Activated CD8-positive, alpha-beta T cell treated with anti-CD3 and anti-CD28 coated beads, Interleukin-2, amount 10 ng/mL, durations not matched to agents 7 days and 5 days (primary cell): ENCODE results near the gene OSBP2. TPM values are rescaled to one million over a fixed set of nuclear protein-coding genes. Genes with fewer than 3 reads are reported as not detected.

Experiments
- ATAC-seq: fragments of 150-1000 bp; cut with Tn5 transposase; one replicate; pipeline ENCODE4 v1.10.0; 2021; ENCODE audit warnings: moderate library complexity
- CTCF ChIA-PET: fragments of 350-600 bp; sonication (Branson Sonifier 250); formaldehyde crosslinking; loops from one replicate; lab custom pipeline; 2021; ENCODE audit warnings: antibody characterized with exemption; lab: Charles Lee
- POLR2A ChIA-PET: fragments of 350-600 bp; sonication (Branson Sonifier 250); formaldehyde crosslinking; loops from one replicate; lab custom pipeline; 2021; ENCODE audit warnings: antibody characterized with exemption; lab: Charles Lee
- DNase-seq: peaks from one replicate; pipeline ENCODE4 v3.0.0-alpha.2; 2020
- H3K27ac Mint-ChIP-seq: one replicate; pipeline ENCODE4 v1.8.0; 2021; ENCODE audit warnings: mild to moderate bottlenecking, mixed read lengths
- H3K27me3 Mint-ChIP-seq: one replicate; pipeline ENCODE4 v1.8.0; 2021; ENCODE audit warnings: low read depth, mixed read lengths
- H3K36me3 Mint-ChIP-seq: one replicate; pipeline ENCODE4 v1.8.0; 2021; ENCODE audit warnings: low read depth, mixed read lengths
- H3K4me1 Mint-ChIP-seq: one replicate; pipeline ENCODE4 v1.8.0; 2021; ENCODE audit warnings: low read depth, mixed read lengths
- H3K4me3 Mint-ChIP-seq: one replicate; pipeline ENCODE4 v1.8.0; 2021; ENCODE audit warnings: mild to moderate bottlenecking, mixed read lengths
- H3K9me3 Mint-ChIP-seq: one replicate; pipeline ENCODE4 v1.8.0; 2022; ENCODE audit warnings: mixed read lengths; ENCODE audit not compliant: insufficient read depth
- total RNA-seq, 2 experiments: library from RNA; stranded (reverse); gene quantifications; one replicate each; pipeline ENCODE4 v1.2.3, GENCODE V29; 2021

OSBP2 gene
- total RNA-seq, 2 experiments from 2014 or later, result 0.42 to 0.55 TPM

DNA sequence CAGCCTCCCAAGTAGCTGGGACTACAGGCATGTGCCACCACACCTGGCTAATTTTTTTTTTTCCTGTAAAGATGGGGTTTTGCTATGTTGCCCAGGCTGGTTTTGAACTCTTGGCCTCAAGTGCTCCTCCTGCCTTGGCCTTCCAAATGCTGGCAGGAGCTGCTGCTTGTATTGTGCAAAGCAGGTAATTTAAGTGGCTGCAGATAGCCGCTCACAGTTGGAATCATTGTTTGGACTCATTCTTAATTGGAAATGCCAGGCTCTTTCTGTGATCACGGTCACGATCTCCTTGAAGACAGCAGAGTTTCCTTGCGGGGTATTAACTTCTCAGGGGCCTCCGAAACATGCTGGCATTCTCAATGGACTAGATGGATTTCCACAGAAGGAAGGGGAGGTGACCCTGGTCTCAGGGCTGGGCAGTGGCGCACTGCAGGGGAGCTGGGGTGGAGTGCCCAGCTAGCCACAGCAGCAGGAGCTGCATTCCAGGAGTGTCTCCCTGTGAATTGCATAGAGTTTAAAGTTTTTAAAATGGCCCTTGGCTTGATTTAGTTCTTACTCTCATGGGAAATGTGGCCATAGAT lies 137.8 kb downstream of the OSBP2 start:
- Mint-ChIP-seq H3K9me3 (no peaks in the 10 kb centered on the region), H3K36me3 (no peaks in the 10 kb centered on the region), H3K4me3 (no peak overlapping the region), H3K4me1 (no peaks in the 10 kb centered on the region), H3K27me3 (peaks cover 13% of the 10 kb centered on the region), H3K27ac (no peak overlapping the region)
- no peak for DNase-seq
- ChIA-PET CTCF (no interaction called here), POLR2A (no interaction called here)
- no peak for ATAC-seq

DNA sequence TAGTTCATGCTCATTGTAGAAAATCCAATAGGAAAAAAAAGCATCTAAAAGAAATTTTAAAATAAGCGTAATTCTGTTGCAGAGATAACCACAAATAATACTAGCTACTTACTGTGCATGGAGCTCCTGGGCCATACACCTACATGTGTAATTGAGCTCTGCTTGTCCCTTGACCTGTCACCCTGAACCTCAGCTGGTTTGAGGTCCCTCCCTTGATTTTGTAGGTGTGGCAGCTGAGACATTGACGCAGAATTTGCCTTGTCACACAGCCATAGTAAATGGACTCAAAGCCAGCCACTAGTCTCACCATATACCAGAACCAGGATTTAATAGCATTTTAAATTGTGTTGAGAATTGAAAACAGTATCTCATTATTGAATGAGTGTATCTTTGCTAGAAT lies 138.6 kb downstream of the OSBP2 start:
- ChIA-PET CTCF (no interaction called here), POLR2A (no interaction called here)
- no peaks in the 10 kb centered on the region for H3K4me1 Mint-ChIP-seq
- H3K36me3 Mint-ChIP-seq, result no peaks in the 10 kb centered on the region
- no peak overlapping the region for H3K4me3 Mint-ChIP-seq
- no peak overlapping the region for H3K27ac Mint-ChIP-seq
- no peak for DNase-seq
- peaks cover 12% of the 10 kb centered on the region for H3K27me3 Mint-ChIP-seq
- no peaks in the 10 kb centered on the region for H3K9me3 Mint-ChIP-seq
- ATAC-seq, result no peak

DNA sequence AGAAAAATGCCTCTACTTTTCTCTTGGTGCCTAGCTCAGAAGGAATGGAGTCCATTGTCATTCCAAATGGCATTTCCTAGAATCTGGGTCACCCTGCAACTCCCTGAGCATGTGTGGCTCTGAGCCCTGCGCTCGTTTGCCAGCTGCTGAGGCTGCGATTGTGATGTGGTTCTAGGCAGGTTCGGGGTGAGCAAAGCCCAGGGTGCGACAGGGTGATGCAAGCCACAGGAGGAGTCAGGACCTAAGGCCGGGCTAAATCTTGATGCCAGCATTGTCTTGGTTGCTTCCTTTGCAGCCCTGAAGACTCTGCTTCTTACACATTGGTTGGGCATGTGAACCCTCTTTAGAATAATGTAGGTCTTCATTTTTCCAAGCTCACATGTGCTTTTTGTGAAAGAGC lies 142.9 kb downstream of the OSBP2 start:
- peaks cover 10% of the 10 kb centered on the region for H3K27me3 Mint-ChIP-seq
- ChIA-PET POLR2A (no interaction called here), CTCF (no interaction called here)

DNA sequence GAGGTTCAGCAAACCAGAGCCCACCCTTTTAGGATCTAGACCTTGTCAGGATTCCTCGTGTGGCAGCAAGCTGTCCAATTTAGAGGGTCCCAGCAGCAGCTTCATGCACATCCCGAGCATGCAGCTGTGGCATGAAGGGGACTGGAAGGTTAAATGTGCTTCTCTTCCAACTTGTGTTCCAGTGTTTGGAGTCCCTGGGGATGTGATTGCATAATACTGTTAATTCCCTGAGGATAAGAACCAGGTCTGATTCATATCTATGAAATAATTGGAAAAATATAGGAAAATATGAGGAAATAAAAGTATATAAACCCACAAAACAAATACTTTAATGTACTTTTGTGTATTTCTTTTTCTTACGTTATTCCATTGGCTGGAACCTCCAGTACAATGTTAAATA lies 143.4 kb downstream of the OSBP2 start:
- Mint-ChIP-seq H3K4me3 (no peak overlapping the region), H3K9me3 (no peaks in the 10 kb centered on the region), H3K27me3 (peaks cover 10% of the 10 kb centered on the region), H3K27ac (no peak overlapping the region), H3K4me1 (no peaks in the 10 kb centered on the region), H3K36me3 (no peaks in the 10 kb centered on the region)
- DNase-seq (no peak), ATAC-seq (no peak)
- ChIA-PET POLR2A (no interaction called here), CTCF (no interaction called here)

More for the DNA sequence above, 142.9 kb downstream of the OSBP2 start:
- no peak overlapping the region for H3K27ac Mint-ChIP-seq
- no peaks in the 10 kb centered on the region for H3K36me3 Mint-ChIP-seq
- no peak for DNase-seq
- ATAC-seq, result no peak
- H3K4me3 Mint-ChIP-seq, result no peak overlapping the region
- H3K9me3 Mint-ChIP-seq, result no peaks in the 10 kb centered on the region
- no peaks in the 10 kb centered on the region for H3K4me1 Mint-ChIP-seq

DNA sequence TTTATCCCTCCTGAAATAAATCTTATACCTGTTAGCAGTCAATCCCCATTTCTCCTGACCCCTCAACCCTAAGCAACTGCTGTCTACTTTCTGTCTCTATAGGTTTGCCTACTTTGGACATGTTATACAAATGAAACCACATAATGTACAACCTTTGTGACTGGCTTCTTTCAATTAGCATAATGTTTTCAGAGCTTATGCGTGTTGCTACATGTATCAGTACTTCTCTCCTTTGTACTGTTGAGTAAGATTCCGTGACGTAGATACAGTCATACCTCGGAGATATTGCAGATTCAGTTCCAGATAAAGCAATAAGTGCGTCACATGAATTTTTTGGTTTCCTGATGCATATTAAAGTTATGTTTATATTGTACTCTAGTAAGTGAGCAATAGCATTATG lies 146.6 kb downstream of the OSBP2 start:
- ChIA-PET POLR2A (no interaction called here), CTCF (no interaction called here)
- H3K27me3 Mint-ChIP-seq, result peaks cover 3% of the 10 kb centered on the region
- H3K4me1 Mint-ChIP-seq, result no peaks in the 10 kb centered on the region
- H3K4me3 Mint-ChIP-seq, result no peak overlapping the region
- H3K36me3 Mint-ChIP-seq, result no peaks in the 10 kb centered on the region
- no peaks in the 10 kb centered on the region for H3K9me3 Mint-ChIP-seq
- no peak overlapping the region for H3K27ac Mint-ChIP-seq
- no peak for DNase-seq
- no peak for ATAC-seq

DNA sequence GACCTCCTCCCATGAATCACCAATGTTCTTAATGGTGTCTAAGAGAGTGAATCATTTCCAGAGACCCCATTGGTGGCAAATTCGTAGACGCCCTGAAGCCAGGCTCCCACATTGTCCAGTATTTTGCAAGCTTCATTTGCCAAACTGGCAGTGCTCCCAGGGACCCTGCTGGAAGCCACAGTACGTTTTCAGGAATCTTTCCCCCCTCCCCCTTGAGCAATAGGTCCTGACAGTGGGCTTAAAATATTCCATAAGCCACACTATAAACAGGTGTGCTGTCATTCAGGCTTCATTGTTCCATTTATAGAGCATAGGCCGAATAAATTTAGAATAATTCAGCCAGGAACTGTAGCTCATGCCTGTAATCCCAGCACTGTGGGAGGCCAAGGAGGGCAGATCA lies 148.6 kb downstream of the OSBP2 start:
- CTCF ChIA-PET, result no interaction called here
- ATAC-seq, result no peak
- POLR2A ChIA-PET, result no interaction called here
- Mint-ChIP-seq H3K9me3 (no peaks in the 10 kb centered on the region), H3K36me3 (no peaks in the 10 kb centered on the region), H3K27me3 (peaks cover 3% of the 10 kb centered on the region), H3K4me3 (no peak overlapping the region), H3K27ac (no peak overlapping the region), H3K4me1 (no peaks in the 10 kb centered on the region)
- no peak for DNase-seq

DNA sequence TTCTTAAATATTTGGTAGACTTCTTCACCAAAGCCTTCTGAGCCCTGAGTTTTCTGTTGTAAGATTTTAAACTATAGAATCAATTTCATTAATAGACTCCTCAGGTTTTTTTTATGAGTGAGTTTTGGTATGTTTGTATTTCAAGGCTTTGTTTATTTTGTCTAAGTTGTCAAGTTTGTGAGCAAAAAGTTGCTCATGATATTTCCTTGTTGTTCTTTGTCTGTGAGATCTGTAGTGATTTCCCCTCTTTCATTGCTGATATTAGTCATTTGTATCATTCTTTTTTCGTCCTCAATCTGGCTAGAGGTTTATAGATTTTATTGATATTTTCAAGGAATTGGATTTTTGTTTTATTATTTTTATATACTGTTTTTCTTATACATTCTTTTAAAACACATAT lies 152.9 kb downstream of the OSBP2 start:
- Mint-ChIP-seq H3K27me3 (peaks cover 3% of the 10 kb centered on the region), H3K4me3 (no peak overlapping the region), H3K9me3 (peaks cover under 1% of the 10 kb centered on the region), H3K4me1 (no peaks in the 10 kb centered on the region), H3K27ac (no peak overlapping the region), H3K36me3 (no peaks in the 10 kb centered on the region)
- DNase-seq (no peak), ATAC-seq (no peak)
- ChIA-PET POLR2A (no interaction called here), CTCF (no interaction called here)

DNA sequence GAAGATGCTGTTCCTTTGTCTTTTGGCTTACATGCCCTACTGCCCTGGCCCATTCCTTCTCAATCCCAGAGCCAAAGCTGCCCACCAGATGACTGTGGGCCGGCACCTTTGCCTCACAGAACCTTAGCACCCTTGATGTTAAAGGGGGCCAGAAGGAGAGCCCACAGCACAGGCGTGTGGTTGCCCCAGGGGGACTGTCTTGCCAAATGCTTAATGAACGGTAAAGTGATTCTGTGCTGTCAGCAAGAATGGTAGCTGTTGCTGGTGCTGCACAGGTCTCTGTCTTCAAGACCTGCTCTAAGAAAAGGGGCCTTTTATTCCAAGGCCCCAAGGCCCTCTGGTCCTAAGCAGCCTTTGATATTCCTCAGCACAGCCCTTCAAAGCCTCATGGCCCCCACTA lies 160.6 kb downstream of the OSBP2 start:
- no peak for DNase-seq
- Mint-ChIP-seq H3K27ac (no peak overlapping the region), H3K4me1 (no peaks in the 10 kb centered on the region), H3K9me3 (peaks cover 8% of the 10 kb centered on the region), H3K27me3 (peaks cover 5% of the 10 kb centered on the region), H3K36me3 (no peaks in the 10 kb centered on the region), H3K4me3 (no peak overlapping the region)
- no peak for ATAC-seq
- CTCF ChIA-PET, result no interaction called here
- POLR2A ChIA-PET, result no interaction called here

DNA sequence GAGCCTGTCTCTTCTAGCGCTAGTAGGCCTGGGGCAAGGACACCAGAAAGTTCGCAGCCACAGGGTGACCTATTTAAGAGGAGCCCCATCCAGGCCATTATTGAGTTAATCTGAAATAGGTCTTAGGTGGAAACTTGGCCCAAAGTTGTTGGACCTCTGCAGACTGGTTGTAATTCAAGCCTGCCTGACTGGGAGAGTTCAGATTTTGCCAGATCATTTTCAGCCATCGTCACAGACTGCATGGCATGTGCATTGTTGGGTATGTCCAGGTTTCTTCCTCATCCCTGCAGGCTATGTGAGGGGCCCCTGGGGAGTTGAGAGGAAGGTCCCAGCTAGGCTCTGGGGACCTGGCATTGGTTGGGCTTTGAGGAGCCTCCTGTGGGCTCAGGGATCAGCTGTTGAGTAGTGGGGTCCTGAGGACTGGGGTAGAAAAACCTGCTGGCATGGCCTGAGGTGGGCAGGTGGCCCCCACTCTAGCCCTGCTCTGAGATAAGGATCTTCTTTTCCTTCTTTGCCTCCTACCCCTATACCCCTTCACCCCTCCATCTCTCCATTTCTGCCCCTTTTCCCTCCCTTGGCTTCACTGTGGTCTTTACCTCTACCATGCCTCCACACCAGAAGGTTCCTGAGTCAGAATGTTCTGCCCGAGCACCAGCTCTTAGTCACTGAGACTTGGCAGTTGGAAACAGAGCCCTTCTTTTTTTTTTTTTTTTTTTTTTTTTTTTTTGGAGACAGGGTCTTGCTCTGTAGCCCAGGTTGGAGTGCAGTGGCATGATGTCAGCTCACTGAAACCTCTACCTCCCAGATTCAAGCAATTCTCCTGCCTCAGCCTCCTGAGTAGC lies 161.2 kb downstream of the OSBP2 start:
- Mint-ChIP-seq H3K36me3 (no peaks in the 10 kb centered on the region), H3K4me3 (no peak overlapping the region), H3K4me1 (no peaks in the 10 kb centered on the region), H3K9me3 (peaks cover 8% of the 10 kb centered on the region), H3K27me3 (peaks cover 5% of the 10 kb centered on the region), H3K27ac (no peak overlapping the region)
- DNase-seq (no peak), ATAC-seq (no peak)
- ChIA-PET CTCF (no interaction called here), POLR2A (no interaction called here)

DNA sequence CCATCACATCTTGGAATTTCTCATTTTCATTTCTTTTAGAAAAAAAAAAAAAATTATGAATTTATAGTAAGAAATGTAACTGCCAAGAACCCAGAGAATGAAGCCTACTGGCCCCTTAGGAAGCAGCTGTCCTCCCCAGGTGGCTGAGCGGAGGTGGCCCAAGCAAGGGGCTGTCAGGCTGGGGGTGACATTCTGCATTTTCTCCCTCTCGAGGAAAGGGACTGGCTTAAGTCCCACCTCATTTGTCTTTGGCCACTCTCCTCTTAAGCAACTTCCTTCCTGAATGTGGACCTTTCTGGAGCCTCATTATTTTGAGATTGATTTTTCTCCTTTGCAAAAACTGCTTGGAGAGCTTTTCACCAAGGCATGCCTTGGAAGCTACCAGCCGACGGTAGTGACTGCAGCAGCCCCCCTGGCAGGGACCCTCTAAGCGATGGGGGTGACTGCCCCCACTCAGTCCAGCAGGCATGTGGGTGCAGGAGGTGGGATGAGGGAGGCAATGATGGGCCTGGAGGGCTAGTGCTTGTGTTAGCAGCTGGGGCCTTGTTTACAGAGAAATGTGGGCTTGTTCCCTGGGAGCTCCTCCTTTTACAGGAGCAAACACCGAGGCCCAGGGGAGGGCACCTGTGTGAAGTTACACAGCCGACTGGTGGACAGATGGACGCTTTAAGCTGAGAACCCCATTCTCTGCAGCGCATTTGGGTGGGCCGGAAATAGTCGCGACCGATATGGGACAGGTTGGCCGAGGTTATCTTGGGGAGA lies 162.2 kb downstream of the OSBP2 start:
- ChIA-PET CTCF (no interaction called here), POLR2A (interaction anchor here (0.6 kb wide), 1 partner anchor 14 kb away, joined by 3 read pairs; no protein-coding TSS in a partner anchor)
- H3K4me3 Mint-ChIP-seq, result no peak overlapping the region
- H3K27me3 Mint-ChIP-seq, result peaks cover 5% of the 10 kb centered on the region
- H3K9me3 Mint-ChIP-seq, result peaks cover 8% of the 10 kb centered on the region
- no peak overlapping the region for H3K27ac Mint-ChIP-seq
- ATAC-seq, result no peak
- H3K4me1 Mint-ChIP-seq, result no peaks in the 10 kb centered on the region
- no peak for DNase-seq
- H3K36me3 Mint-ChIP-seq, result no peaks in the 10 kb centered on the region

DNA sequence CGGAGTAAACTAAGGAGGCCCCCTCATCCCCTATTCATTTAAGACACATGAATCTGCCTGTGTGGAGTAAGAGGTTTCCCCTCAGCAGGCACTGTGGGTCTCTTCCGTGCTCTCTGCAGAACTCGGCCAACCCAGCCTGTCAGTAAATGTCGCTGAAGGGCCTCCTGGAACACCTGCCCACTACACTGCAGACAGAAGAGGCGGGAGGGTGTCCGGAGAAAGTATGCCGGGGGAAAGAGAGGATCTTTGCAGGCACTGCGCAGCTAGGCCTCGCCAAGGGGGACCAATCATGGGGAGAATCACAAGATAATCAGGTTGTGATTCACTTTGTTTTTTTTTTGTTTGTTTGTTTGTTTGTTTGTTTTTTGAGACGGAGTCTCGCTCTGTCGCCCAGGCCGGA lies 163.1 kb downstream of the OSBP2 start:
- Mint-ChIP-seq H3K27ac (no peak overlapping the region), H3K27me3 (peaks cover 4% of the 10 kb centered on the region), H3K9me3 (peaks cover 5% of the 10 kb centered on the region), H3K4me3 (no peak overlapping the region), H3K4me1 (no peaks in the 10 kb centered on the region), H3K36me3 (no peaks in the 10 kb centered on the region)
- POLR2A ChIA-PET, result no interaction called here
- DNase-seq, result no peak
- no peak for ATAC-seq
- CTCF ChIA-PET, result no interaction called here
